Loucy (cell line): ENCODE measurements around the gene ZNF385D.

ENCODE experiments used
- EZH2phosphoT487 ChIP-seq: fragments of 200-600 bp; IDR thresholded peaks from 2 replicates; pipeline ENCODE4 v1.6.1; 2018; ENCODE audit warnings: antibody characterized with exemption, mild to moderate bottlenecking, moderate library complexity, borderline replicate concordance
- TF ChIP-seq, protein P1 (sequence below): fragments of 200-600 bp; sonication (generic); conservative IDR thresholded peaks from 2 replicates; pipeline ENCODE4 v1.5.1; 2014; ENCODE audit warnings: mild to moderate bottlenecking, antibody characterized with exemption, low read length

DNA sequence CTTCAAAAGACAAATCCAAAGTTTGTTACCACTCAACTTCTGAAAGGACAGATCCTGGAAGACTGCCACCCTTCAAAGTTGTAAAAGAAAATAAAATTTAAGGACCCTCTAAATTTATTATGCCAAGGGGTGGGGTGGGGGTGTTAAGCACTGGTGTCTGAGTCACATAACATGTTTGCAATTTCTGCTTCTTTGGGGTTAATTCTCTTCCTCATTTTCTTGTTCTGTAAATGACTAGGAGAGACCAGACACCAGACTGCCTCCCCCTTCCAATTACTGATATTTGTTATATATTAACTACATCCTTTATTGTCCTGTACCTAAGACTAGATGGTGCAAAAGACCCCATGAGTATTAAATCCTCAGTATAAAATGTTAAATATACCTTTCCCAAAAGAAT is 242.8 kb downstream of the ZNF385D start:
- TF ChIP-seq EZH2phosphoT487, result no peak
- TF ChIP-seq, protein P1, sequence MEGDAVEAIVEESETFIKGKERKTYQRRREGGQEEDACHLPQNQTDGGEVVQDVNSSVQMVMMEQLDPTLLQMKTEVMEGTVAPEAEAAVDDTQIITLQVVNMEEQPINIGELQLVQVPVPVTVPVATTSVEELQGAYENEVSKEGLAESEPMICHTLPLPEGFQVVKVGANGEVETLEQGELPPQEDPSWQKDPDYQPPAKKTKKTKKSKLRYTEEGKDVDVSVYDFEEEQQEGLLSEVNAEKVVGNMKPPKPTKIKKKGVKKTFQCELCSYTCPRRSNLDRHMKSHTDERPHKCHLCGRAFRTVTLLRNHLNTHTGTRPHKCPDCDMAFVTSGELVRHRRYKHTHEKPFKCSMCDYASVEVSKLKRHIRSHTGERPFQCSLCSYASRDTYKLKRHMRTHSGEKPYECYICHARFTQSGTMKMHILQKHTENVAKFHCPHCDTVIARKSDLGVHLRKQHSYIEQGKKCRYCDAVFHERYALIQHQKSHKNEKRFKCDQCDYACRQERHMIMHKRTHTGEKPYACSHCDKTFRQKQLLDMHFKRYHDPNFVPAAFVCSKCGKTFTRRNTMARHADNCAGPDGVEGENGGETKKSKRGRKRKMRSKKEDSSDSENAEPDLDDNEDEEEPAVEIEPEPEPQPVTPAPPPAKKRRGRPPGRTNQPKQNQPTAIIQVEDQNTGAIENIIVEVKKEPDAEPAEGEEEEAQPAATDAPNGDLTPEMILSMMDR, result no peak
